ENCODE measurements around the gene CCDC87. TPM values are rescaled to one million over a fixed set of nuclear protein-coding genes. Genes with fewer than 3 reads are reported as not detected.
"Not testable (repeated sequence)": the region's sequence is repeated elsewhere in the genome, so short reads cannot be mapped to it uniquely, and the experiment has no call there.

CCDC87 gene
- total RNA-seq, 1 experiment from 2014 or later: 2.0 TPM

GRCh38 chr11:66586136-66586535 is 6.7 kb downstream of the CCDC87 start:
- no peak for DNase-seq (ENCODE audit: low read depth, low spot score)
- in situ Hi-C loops (cut with HindIII; ENCODE audit: low pct_unique_long_range_greater_than_20kb, low sequenced_read_pairs): no loop called here
- H3K4me1 ChIP-seq (ENCODE audit: control insufficient read depth, insufficient read depth, low read length): no peaks in the 10 kb centered on the region
- H3K9me3 ChIP-seq (ENCODE audit: control insufficient read depth, insufficient read depth, low read depth, low read length): peaks cover 3% of the 10 kb centered on the region; the same call in 1 of the 2 replicates
- peak; percentile 62 for ATAC-seq
- no peaks in the 10 kb centered on the region for H3K27me3 ChIP-seq (ENCODE audit: control insufficient read depth, insufficient read depth, low read length)
- no peak overlapping the region for H3K27ac ChIP-seq (ENCODE audit: low read length)
- ChIA-PET CTCF (interaction anchor here (0.7 kb wide), 1 partner anchor 32 kb away, joined by 6 read pairs; no protein-coding TSS in a partner anchor), POLR2A (no interaction called here)
- no peaks in the 10 kb centered on the region for H3K36me3 ChIP-seq (ENCODE audit: control insufficient read depth, insufficient read depth, low read length)
- H3K4me3 ChIP-seq (ENCODE audit: low read depth in 2 of 2, low read length in 2 of 2): no peak overlapping the region
- intact Hi-C loops (cut with micrococcal nuclease; ENCODE audit: unreplicated experiment): no loop called here
- no peak for TF ChIP-seq POLR2AphosphoS5 (IDR thresholded peaks at IDR 0.05; ENCODE audit: low read depth, low read length)
- TF ChIP-seq TCF7L2 (IDR thresholded peaks at IDR 0.05; ENCODE audit: low read depth, low read length): no peak
- no TSS peak for BruUV-seq (replicated peaks)

- ATAC-seq; intact Hi-C loops (cut with micrococcal nuclease; ENCODE audit: unreplicated experiment); H3K4me3 ChIP-seq (ENCODE audit: low read depth in 2 of 2, low read length in 2 of 2); POLR2A ChIA-PET; H3K4me1 ChIP-seq (ENCODE audit: control insufficient read depth, insufficient read depth, low read length); H3K9me3 ChIP-seq (ENCODE audit: control insufficient read depth, insufficient read depth, low read depth, low read length); DNase-seq (ENCODE audit: low read depth, low spot score); H3K36me3 ChIP-seq (ENCODE audit: control insufficient read depth, insufficient read depth, low read length); H3K27ac ChIP-seq (ENCODE audit: low read length); H3K27me3 ChIP-seq (ENCODE audit: control insufficient read depth, insufficient read depth, low read length); CTCF ChIA-PET; in situ Hi-C loops (cut with HindIII; ENCODE audit: low pct_unique_long_range_greater_than_20kb, low sequenced_read_pairs); BruUV-seq (replicated peaks): not testable (repeated sequence)
Measured at GRCh38 chr11:66585447-66585846, 7.4 kb downstream of the CCDC87 start.

- H3K4me3 ChIP-seq (ENCODE audit: low read depth in 2 of 2, low read length in 2 of 2); POLR2A ChIA-PET; H3K27ac ChIP-seq (ENCODE audit: low read length); H3K27me3 ChIP-seq (ENCODE audit: control insufficient read depth, insufficient read depth, low read length); CTCF ChIA-PET; H3K9me3 ChIP-seq (ENCODE audit: control insufficient read depth, insufficient read depth, low read depth, low read length); DNase-seq (ENCODE audit: low read depth, low spot score); BruUV-seq (replicated peaks); intact Hi-C loops (cut with micrococcal nuclease; ENCODE audit: unreplicated experiment); in situ Hi-C loops (cut with HindIII; ENCODE audit: low pct_unique_long_range_greater_than_20kb, low sequenced_read_pairs); H3K4me1 ChIP-seq (ENCODE audit: control insufficient read depth, insufficient read depth, low read length); ATAC-seq; H3K36me3 ChIP-seq (ENCODE audit: control insufficient read depth, insufficient read depth, low read length): not testable (repeated sequence)
Measured at GRCh38 chr11:66582565-66583147, 10.2 kb downstream of the CCDC87 start.

GRCh38 chr11:66581261-66581660 is 11.6 kb downstream of the CCDC87 start:
- ATAC-seq: no peak
- H3K36me3 ChIP-seq (ENCODE audit: control insufficient read depth, insufficient read depth, low read length): no peaks in the 10 kb centered on the region
- peaks cover 3% of the 10 kb centered on the region; the same call in 1 of the 2 replicates for H3K9me3 ChIP-seq (ENCODE audit: control insufficient read depth, insufficient read depth, low read depth, low read length)
- intact Hi-C loops (cut with micrococcal nuclease; ENCODE audit: unreplicated experiment) (no loop called here), in situ Hi-C loops (cut with HindIII; ENCODE audit: low pct_unique_long_range_greater_than_20kb, low sequenced_read_pairs) (no loop called here)
- H3K4me3 ChIP-seq (ENCODE audit: low read depth in 2 of 2, low read length in 2 of 2): no peak overlapping the region
- ChIA-PET CTCF (interaction anchor here (0.6 kb wide), 1 partner anchor 28 kb away, joined by 3 read pairs; no protein-coding TSS in a partner anchor), POLR2A (no interaction called here)
- H3K4me1 ChIP-seq (ENCODE audit: control insufficient read depth, insufficient read depth, low read length): no peaks in the 10 kb centered on the region
- TF ChIP-seq CTCF (IDR thresholded peaks at IDR 0.05): no peak
- TF ChIP-seq REST (IDR thresholded peaks at IDR 0.05; ENCODE audit: insufficient read depth in 1 of 2, low read depth in 2 of 2, low read length in 1 of 2): no peak
- no peak for TF ChIP-seq TCF7L2 (IDR thresholded peaks at IDR 0.05; ENCODE audit: low read depth, low read length)
- no peak for TF ChIP-seq SIN3A (IDR thresholded peaks at IDR 0.05; ENCODE audit: borderline replicate concordance, insufficient read depth, low read depth, low read length)
- TF ChIP-seq POLR2AphosphoS5 (IDR thresholded peaks at IDR 0.05; ENCODE audit: low read depth, low read length): no peak
- no peak for DNase-seq (ENCODE audit: low read depth, low spot score)
- H3K27ac ChIP-seq (ENCODE audit: low read length): no peak overlapping the region
- no peaks in the 10 kb centered on the region for H3K27me3 ChIP-seq (ENCODE audit: control insufficient read depth, insufficient read depth, low read length)
- BruUV-seq (replicated peaks): no TSS peak

Measured in Panc1 (cell line).